OCI-LY1 (cell line): ENCODE data around the gene PRKCB.

Experiments used
- H2AFZ ChIP-seq: fragments of 200-600 bp; sonication (generic), shearing (Covaris generic); 2 replicates; pipeline ENCODE4 v1.6.0; 2014; ENCODE audit warnings: antibody characterized with exemption, mild to moderate bottlenecking, low read length
- H3F3A ChIP-seq: fragments of 200-600 bp; sonication (generic), shearing (Covaris generic); 2 replicates; pipeline ENCODE4 v1.6.0; 2014; ENCODE audit warnings: mild to moderate bottlenecking, antibody characterized with exemption, low read length, moderate library complexity; ENCODE audit not compliant: insufficient read depth
- H3K27ac ChIP-seq: fragments of 200-600 bp; sonication (generic); 2 replicates; pipeline ENCODE4 v1.5.1; 2014; ENCODE audit warnings: low read length, mixed run types, mild to moderate bottlenecking, low read depth; ENCODE audit not compliant: poor library complexity, severe bottlenecking
- H3K27me3 ChIP-seq: fragments of 200-600 bp; sonication (generic); 2 replicates; pipeline ENCODE4 v1.6.0; 2014; ENCODE audit warnings: antibody characterized with exemption, mild to moderate bottlenecking, low read length, moderate library complexity; ENCODE audit not compliant: insufficient read depth
- H3K36me3 ChIP-seq: fragments of 200-600 bp; sonication (generic); 2 replicates; pipeline ENCODE4 v1.6.1; 2014; ENCODE audit warnings: mild to moderate bottlenecking, antibody characterized with exemption, low read length, moderate library complexity, mixed read lengths; ENCODE audit not compliant: insufficient read depth
- H3K4me1 ChIP-seq: fragments of 200-600 bp; sonication (generic); 2 replicates; pipeline ENCODE4 v1.5.1; 2014; ENCODE audit warnings: mild to moderate bottlenecking, low read length, moderate library complexity; ENCODE audit not compliant: insufficient read depth, severe bottlenecking
- H3K4me2 ChIP-seq: fragments of 200-600 bp; sonication (generic), shearing (Covaris generic); 2 replicates; pipeline ENCODE4 v1.6.1; 2014; ENCODE audit warnings: low read length
- H3K4me3 ChIP-seq: fragments of 200-600 bp; sonication (generic); 2 replicates; pipeline ENCODE4 v1.5.1; 2014; ENCODE audit warnings: low read length, low read depth, mild to moderate bottlenecking, mixed read lengths; ENCODE audit not compliant: poor library complexity, severe bottlenecking
- H3K79me2 ChIP-seq: fragments of 200-600 bp; shearing (Covaris generic); 2 replicates; pipeline ENCODE4 v1.6.1; 2016; ENCODE audit warnings: mixed run types, low read length, mixed read lengths; ENCODE audit not compliant: insufficient read depth
- H3K9ac ChIP-seq: fragments of 200-600 bp; sonication (generic), shearing (Covaris generic); 2 replicates; pipeline ENCODE4 v1.6.1; 2014; ENCODE audit warnings: mild to moderate bottlenecking, low read length, mixed read lengths
- H3K9me2 ChIP-seq: fragments of 200-600 bp; sonication (generic), shearing (Covaris generic); 2 replicates; pipeline ENCODE4 v1.6.1; 2014; ENCODE audit warnings: low read depth, mild to moderate bottlenecking, low read length, mixed read lengths
- H3K9me3 ChIP-seq: fragments of 200-600 bp; shearing (Covaris generic); 2 replicates; pipeline ENCODE4 v1.6.1; 2014; ENCODE audit warnings: low read length, mixed read lengths
- H4K20me1 ChIP-seq: fragments of 200-600 bp; sonication (generic), shearing (Covaris generic); 2 replicates; pipeline ENCODE4 v1.6.0; 2016; ENCODE audit warnings: mild to moderate bottlenecking, low read length; ENCODE audit not compliant: insufficient read depth
- CTCF ChIP-seq: fragments of 200-600 bp; sonication (generic), shearing (Covaris generic); IDR thresholded peaks from 2 replicates; pipeline ENCODE4 v1.5.1; 2017; ENCODE audit warnings: mild to moderate bottlenecking, antibody characterized with exemption, low read length, moderate library complexity, mixed read lengths
- EZH2 ChIP-seq: fragments of 200-600 bp; sonication (generic), shearing (Covaris generic); IDR thresholded peaks from 2 replicates; pipeline ENCODE4 v1.8.0; 2017; ENCODE audit warnings: borderline replicate concordance, mixed run types, mild to moderate bottlenecking, antibody characterized with exemption, low read length, moderate library complexity, mixed read lengths

Gene PRKCB

GRCh38 chr16:24174504-24174903 is 338.7 kb downstream of the PRKCB start:
- Histone ChIP-seq H3K79me2 (no peaks in the 10 kb centered on the region), H3K9me2 (no peaks in the 10 kb centered on the region), H3K36me3 (no peaks in the 10 kb centered on the region), H3K9me3 (no peaks in the 10 kb centered on the region), H3K4me3 (no peak overlapping the region), H3K4me1 (no peaks in the 10 kb centered on the region), H3K27me3 (no peaks in the 10 kb centered on the region), H2AFZ (no peak overlapping the region), H3K4me2 (no peak overlapping the region), H3F3A (no peaks in the 10 kb centered on the region), H3K27ac (no peak overlapping the region), H3K9ac (no peak overlapping the region), H4K20me1 (no peaks in the 10 kb centered on the region)
- TF ChIP-seq EZH2 = no peak
- TF ChIP-seq CTCF = no peak

- H3K36me3 ChIP-seq = no peaks in the 10 kb centered on the region
- no peaks in the 10 kb centered on the region for H4K20me1 ChIP-seq
Observed at GRCh38 chr16:24174957-24175356, 339.2 kb downstream of the PRKCB start.

GRCh38 chr16:24178496-24178895 is 342.7 kb downstream of the PRKCB start:
- Histone ChIP-seq H3F3A (no peaks in the 10 kb centered on the region), H3K4me3 (no peak overlapping the region), H3K9me2 (no peaks in the 10 kb centered on the region), H2AFZ (no peak overlapping the region), H3K4me2 (no peak overlapping the region), H3K9me3 (no peaks in the 10 kb centered on the region), H3K36me3 (no peaks in the 10 kb centered on the region), H3K4me1 (no peaks in the 10 kb centered on the region), H3K79me2 (no peaks in the 10 kb centered on the region), H4K20me1 (no peaks in the 10 kb centered on the region), H3K27me3 (no peaks in the 10 kb centered on the region), H3K9ac (no peak overlapping the region), H3K27ac (no peak overlapping the region)
- TF ChIP-seq CTCF = no peak
- no peak for TF ChIP-seq EZH2

More at GRCh38 chr16:24174957-24175356, 339.2 kb downstream of the PRKCB start:
- H3K27ac ChIP-seq = no peak overlapping the region
- H3K4me2 ChIP-seq = no peak overlapping the region
- H3K9ac ChIP-seq = no peak overlapping the region
- no peaks in the 10 kb centered on the region for H3K79me2 ChIP-seq
- no peaks in the 10 kb centered on the region for H3F3A ChIP-seq
- no peak overlapping the region for H2AFZ ChIP-seq
- H3K4me1 ChIP-seq = no peaks in the 10 kb centered on the region
- no peak overlapping the region for H3K4me3 ChIP-seq
- H3K27me3 ChIP-seq = no peaks in the 10 kb centered on the region
- no peaks in the 10 kb centered on the region for H3K9me2 ChIP-seq
- no peaks in the 10 kb centered on the region for H3K9me3 ChIP-seq
- TF ChIP-seq EZH2 (no peak), CTCF (no peak)
